MM.1S (cell line): ENCODE measurements around the gene FILIP1.

Experiments
- DNase-seq: peaks from one replicate; pipeline ENCODE4 v3.0.0-alpha.2; 2015
- H2AFZ ChIP-seq: fragments of 300-600 bp; sonication (generic); 2 replicates; pipeline ENCODE4 v1.6.0; 2016; ENCODE audit warnings: antibody characterized with exemption, low read length
- H3F3A ChIP-seq: fragments of 300-600 bp; sonication (generic); 2 replicates; pipeline ENCODE4 v1.6.1; 2016; ENCODE audit warnings: mild to moderate bottlenecking, antibody characterized with exemption, low read length, moderate library complexity, mixed read lengths; ENCODE audit not compliant: insufficient read depth
- H3K27ac ChIP-seq: fragments of 300-600 bp; sonication (generic); 2 replicates; pipeline ENCODE4 v1.5.1; 2016; ENCODE audit warnings: mild to moderate bottlenecking, low read length
- H3K27me3 ChIP-seq: fragments of 300-600 bp; sonication (generic); replicated peaks from 2 replicates; pipeline ENCODE4 v1.6.0; 2016; ENCODE audit warnings: low read length; ENCODE audit not compliant: insufficient read depth
- H3K36me3 ChIP-seq: fragments of 300-600 bp; sonication (generic); replicated peaks from 2 replicates; pipeline ENCODE4 v1.6.1; 2016; ENCODE audit warnings: mild to moderate bottlenecking, low read length, mixed read lengths; ENCODE audit not compliant: insufficient read depth
- H3K4me1 ChIP-seq: fragments of 300-600 bp; sonication (generic); 2 replicates; pipeline ENCODE4 v1.6.1; 2016; ENCODE audit warnings: low read length, mixed read lengths
- H3K4me2 ChIP-seq: fragments of 300-600 bp; sonication (generic); 2 replicates; pipeline ENCODE4 v1.6.0; 2016; ENCODE audit warnings: low read depth, low read length
- H3K4me3 ChIP-seq: fragments of 300-600 bp; sonication (generic); 2 replicates; pipeline ENCODE4 v1.5.1; 2016; ENCODE audit warnings: low read length, mixed read lengths
- H3K79me2 ChIP-seq: fragments of 300-600 bp; sonication (generic); 2 replicates; pipeline ENCODE4 v1.6.1; 2016; ENCODE audit warnings: mixed run types, low read length, mixed read lengths
- H3K9ac ChIP-seq: fragments of 300-600 bp; sonication (generic); 2 replicates; pipeline ENCODE4 v1.6.1; 2016; ENCODE audit warnings: low read length, mixed read lengths
- H3K9me2 ChIP-seq: fragments of 300-600 bp; sonication (generic); replicated peaks from 2 replicates; pipeline ENCODE4 v1.6.1; 2016; ENCODE audit warnings: mild to moderate bottlenecking, low read length, mixed read lengths; ENCODE audit not compliant: insufficient read depth
- H3K9me3 ChIP-seq: fragments of 300-600 bp; sonication (generic); replicated peaks from 2 replicates; pipeline ENCODE4 v1.6.1; 2016; ENCODE audit warnings: mild to moderate bottlenecking, low read length, mixed read lengths; ENCODE audit not compliant: insufficient read depth
- H4K20me1 ChIP-seq: fragments of 300-600 bp; sonication (generic); 2 replicates; pipeline ENCODE4 v1.6.1; 2016; ENCODE audit warnings: mild to moderate bottlenecking, low read length, moderate library complexity, mixed read lengths; ENCODE audit not compliant: insufficient read depth
- EZH2 ChIP-seq: fragments of 300-600 bp; sonication (generic); optimal IDR thresholded peaks from 2 replicates; pipeline ENCODE3; 2017; ENCODE audit warnings: low read depth, mild to moderate bottlenecking, antibody characterized with exemption, low read length, mixed read lengths
- EZH2phosphoT487 ChIP-seq: fragments of 300-600 bp; sonication (generic); IDR thresholded peaks from 2 replicates; pipeline ENCODE4 v1.6.1; 2018; ENCODE audit warnings: antibody characterized with exemption, low read length
- TF ChIP-seq, protein P1 (sequence below): fragments of 300-600 bp; sonication (generic); IDR thresholded peaks from 2 replicates; pipeline ENCODE4 v1.5.1; 2016; ENCODE audit warnings: antibody characterized with exemption, low read length, mixed read lengths

The FILIP1 gene

DNA sequence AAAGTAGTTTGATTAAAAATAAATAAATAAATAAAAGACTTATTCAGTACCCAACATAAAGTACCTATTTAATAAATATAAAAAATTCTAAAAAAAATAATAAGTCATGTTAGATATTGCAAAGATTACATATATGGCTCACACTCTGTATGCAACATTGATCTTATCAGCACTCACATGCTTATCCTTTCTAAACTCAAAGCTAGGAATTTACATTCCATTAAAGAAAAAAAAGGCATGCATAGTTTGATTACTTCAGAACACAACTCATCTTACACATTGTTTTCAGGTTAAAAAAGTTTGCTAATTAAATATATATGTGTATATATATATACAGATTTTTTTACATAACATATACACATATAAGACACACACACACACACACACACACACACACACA is 96.4 kb downstream of the FILIP1 start:
- DNase-seq = no peak
- H3K27ac ChIP-seq = no peak overlapping the region
- no peak overlapping the region for H2AFZ ChIP-seq
- no peaks in the 10 kb centered on the region for H3K36me3 ChIP-seq
- peaks cover 23% of the 10 kb centered on the region for H3K4me1 ChIP-seq
- H3K9me3 ChIP-seq = no peaks in the 10 kb centered on the region
- TF ChIP-seq EZH2 = no peak
- TF ChIP-seq, protein P1, sequence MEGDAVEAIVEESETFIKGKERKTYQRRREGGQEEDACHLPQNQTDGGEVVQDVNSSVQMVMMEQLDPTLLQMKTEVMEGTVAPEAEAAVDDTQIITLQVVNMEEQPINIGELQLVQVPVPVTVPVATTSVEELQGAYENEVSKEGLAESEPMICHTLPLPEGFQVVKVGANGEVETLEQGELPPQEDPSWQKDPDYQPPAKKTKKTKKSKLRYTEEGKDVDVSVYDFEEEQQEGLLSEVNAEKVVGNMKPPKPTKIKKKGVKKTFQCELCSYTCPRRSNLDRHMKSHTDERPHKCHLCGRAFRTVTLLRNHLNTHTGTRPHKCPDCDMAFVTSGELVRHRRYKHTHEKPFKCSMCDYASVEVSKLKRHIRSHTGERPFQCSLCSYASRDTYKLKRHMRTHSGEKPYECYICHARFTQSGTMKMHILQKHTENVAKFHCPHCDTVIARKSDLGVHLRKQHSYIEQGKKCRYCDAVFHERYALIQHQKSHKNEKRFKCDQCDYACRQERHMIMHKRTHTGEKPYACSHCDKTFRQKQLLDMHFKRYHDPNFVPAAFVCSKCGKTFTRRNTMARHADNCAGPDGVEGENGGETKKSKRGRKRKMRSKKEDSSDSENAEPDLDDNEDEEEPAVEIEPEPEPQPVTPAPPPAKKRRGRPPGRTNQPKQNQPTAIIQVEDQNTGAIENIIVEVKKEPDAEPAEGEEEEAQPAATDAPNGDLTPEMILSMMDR = no peak
- no peak for TF ChIP-seq EZH2phosphoT487
- no peaks in the 10 kb centered on the region for H4K20me1 ChIP-seq
- no peaks in the 10 kb centered on the region for H3K9me2 ChIP-seq
- H3K27me3 ChIP-seq = no peaks in the 10 kb centered on the region
- peaks cover 3% of the 10 kb centered on the region; the same call in 1 of the 2 replicates for H3F3A ChIP-seq
- no peak overlapping the region for H3K4me2 ChIP-seq
- H3K79me2 ChIP-seq = no peaks in the 10 kb centered on the region
- H3K9ac ChIP-seq = no peak overlapping the region
- no peak overlapping the region for H3K4me3 ChIP-seq

DNA sequence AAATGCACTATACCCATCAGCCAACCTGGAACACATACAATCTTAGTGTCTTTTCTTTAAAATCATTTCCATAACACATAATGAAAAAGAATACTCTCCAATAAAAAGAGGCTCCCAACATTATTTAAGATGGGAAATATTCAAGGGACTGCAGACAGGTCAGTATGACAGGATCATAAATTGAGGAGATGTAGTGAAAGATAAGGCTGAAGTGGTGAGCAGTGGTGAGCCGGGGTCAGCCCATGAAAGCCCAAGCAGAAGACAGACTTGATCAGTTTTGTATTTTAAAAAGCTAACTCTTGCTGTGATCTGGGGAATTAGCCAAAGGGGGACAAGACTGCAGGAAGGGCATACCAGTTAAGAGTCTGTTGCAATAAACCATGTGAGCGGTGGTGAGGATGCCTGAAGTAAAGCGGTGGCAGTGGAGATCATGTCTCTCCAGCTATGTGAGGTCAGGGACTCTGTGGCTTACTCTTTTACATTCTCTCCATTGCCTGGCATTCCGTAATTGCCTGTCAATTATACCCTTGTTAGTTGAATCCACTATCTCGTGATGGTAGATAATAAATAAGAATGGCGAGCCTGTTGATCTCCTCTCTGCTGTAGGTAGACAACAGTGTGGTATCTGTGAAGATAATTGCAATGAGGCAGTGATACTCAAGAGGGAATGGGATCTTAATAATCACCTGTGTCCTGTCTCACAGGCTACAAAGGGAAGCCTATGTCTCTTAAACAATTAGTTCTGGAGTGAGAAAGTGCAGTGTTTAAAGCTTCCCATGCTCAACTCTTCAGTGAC is 97.4 kb downstream of the FILIP1 start:
- Histone ChIP-seq H3F3A (no peaks in the 10 kb centered on the region), H3K4me1 (peaks cover 28% of the 10 kb centered on the region), H3K27ac (no peak overlapping the region), H3K9me3 (no peaks in the 10 kb centered on the region), H3K27me3 (no peaks in the 10 kb centered on the region), H3K4me3 (no peak overlapping the region), H3K4me2 (no peak overlapping the region), H3K36me3 (no peaks in the 10 kb centered on the region), H2AFZ (no peak overlapping the region), H4K20me1 (no peaks in the 10 kb centered on the region), H3K9me2 (no peaks in the 10 kb centered on the region), H3K9ac (no peak overlapping the region), H3K79me2 (no peaks in the 10 kb centered on the region)
- no peak for DNase-seq
- TF ChIP-seq, protein P1 = no peak
- no peak for TF ChIP-seq EZH2
- TF ChIP-seq EZH2phosphoT487 = no peak

DNA sequence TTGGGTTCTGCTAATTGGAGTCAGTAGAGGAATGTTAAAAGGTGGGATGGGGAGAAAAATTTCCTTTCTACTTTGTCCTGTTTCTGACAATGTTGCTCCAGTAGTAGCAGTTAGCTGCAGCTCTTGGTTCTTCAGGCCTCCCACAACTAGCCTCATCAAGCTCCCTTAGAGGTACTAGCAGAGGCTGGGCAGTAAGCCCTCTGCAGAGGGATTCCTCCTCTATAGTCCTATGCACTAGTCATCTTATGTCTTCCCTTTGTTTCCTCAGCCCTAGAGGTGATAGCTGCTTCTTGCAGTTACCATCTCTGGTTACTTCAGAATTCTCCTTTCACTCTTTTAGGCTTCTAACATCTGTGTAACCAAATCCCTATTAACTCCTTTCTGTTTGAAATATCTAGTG is 99.8 kb downstream of the FILIP1 start:
- TF ChIP-seq, protein P1 = peak; percentile 9; the same call in 1 of the 2 replicates
- TF ChIP-seq EZH2phosphoT487 (no peak), EZH2 (no peak)
- no peaks in the 10 kb centered on the region for H3K9me2 ChIP-seq
- no peak for DNase-seq

More for the DNA sequence above, 99.8 kb downstream of the FILIP1 start:
- no peaks in the 10 kb centered on the region for H3K9me3 ChIP-seq
- no peaks in the 10 kb centered on the region for H4K20me1 ChIP-seq
- peaks cover 28% of the 10 kb centered on the region for H3K4me1 ChIP-seq
- H3K79me2 ChIP-seq = no peaks in the 10 kb centered on the region
- H3K36me3 ChIP-seq = no peaks in the 10 kb centered on the region
- no peak overlapping the region for H3K4me3 ChIP-seq
- no peaks in the 10 kb centered on the region for H3F3A ChIP-seq
- H2AFZ ChIP-seq = peak overlapping the region; percentile 38; the same call in 1 of the 2 replicates
- no peak overlapping the region for H3K9ac ChIP-seq
- H3K4me2 ChIP-seq = peak overlapping the region; percentile 18; the same call in 1 of the 2 replicates
- H3K27me3 ChIP-seq = no peaks in the 10 kb centered on the region
- H3K27ac ChIP-seq = no peak overlapping the region
